HG03135 (cell line): ENCODE data around the gene SEMA6B.

Experiments
- ATAC-seq: cut with Tn5 transposase; IDR thresholded peaks from one replicate; pipeline ENCODE4 v1.9.1; 2021; ENCODE audit warnings: mild to moderate bottlenecking, moderate library complexity; ENCODE audit not compliant: unreplicated experiment

SEMA6B gene

GRCh38 chr19:4494691-4495064 is 64.8 kb downstream of the SEMA6B start:
- ATAC-seq: no peak

GRCh38 chr19:4493929-4494690 is 65.4 kb downstream of the SEMA6B start:
- ATAC-seq: no peak

- ATAC-seq: no peak
These were observed 66.2 kb downstream of the SEMA6B start for GRCh38 chr19:4493104-4493928.
